Activated CD8-positive, alpha-beta memory T cell treated with anti-CD3 and anti-CD28 coated beads, Interleukin-2, amount 50 U/mL, for 24 hours (primary cell): Measurements from ENCODE around the gene MX2.
"Not testable (repeated sequence)": the region's sequence is repeated elsewhere in the genome, so short reads cannot be mapped to it uniquely, and the experiment has no call there.

Source experiments
- DNase-seq: peaks from one replicate; pipeline ENCODE4 v3.0.0-alpha.2; 2020; ENCODE audit errors: extremely low read depth

Gene MX2

DNA sequence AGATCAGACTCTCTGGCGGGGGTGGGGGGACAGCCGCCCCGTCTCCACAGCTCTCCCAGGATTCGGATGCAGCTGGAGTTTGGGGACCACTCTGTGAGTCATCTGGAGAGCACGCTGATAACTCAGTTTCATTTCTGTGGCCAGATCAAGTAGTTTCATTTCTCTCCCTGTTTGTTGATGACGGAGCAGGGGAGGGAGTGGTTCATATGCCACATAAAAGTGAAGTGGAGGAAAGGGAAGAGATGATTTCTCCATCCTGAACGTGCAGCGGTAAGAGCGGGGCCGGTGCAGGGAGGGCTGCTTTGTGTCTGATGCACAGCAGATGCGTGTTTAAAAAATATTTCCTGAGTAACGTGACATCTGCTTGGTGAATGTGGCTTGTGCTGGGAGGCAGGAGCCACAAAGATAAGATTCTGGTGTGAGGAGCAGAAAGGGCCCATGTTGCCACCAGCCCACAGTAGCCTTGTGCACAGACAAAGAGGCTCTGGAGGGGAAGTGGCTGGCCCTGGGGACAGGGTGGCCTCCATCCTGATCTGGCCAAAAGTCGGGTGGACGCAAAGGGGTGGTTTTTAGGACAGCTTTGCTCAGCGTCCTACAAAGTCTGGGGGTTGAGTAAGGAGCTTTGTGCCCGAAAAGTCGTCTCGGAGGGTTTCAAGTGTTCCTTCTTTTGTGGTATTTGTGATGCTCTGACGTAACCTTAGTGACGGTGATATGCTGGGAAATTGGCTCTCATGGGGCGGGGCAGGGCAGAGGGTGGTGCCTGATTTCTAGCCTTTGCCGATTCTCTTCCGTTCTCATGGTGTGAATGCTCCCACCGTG lies at the start of gene MX2:
Gene MX2, plus strand, starts transcription at position 242 of the 819 bp plus-strand sequence. CDS start 14,880 bp downstream, outside the sequence.
- DNase-seq = peak; percentile 46

DNA sequence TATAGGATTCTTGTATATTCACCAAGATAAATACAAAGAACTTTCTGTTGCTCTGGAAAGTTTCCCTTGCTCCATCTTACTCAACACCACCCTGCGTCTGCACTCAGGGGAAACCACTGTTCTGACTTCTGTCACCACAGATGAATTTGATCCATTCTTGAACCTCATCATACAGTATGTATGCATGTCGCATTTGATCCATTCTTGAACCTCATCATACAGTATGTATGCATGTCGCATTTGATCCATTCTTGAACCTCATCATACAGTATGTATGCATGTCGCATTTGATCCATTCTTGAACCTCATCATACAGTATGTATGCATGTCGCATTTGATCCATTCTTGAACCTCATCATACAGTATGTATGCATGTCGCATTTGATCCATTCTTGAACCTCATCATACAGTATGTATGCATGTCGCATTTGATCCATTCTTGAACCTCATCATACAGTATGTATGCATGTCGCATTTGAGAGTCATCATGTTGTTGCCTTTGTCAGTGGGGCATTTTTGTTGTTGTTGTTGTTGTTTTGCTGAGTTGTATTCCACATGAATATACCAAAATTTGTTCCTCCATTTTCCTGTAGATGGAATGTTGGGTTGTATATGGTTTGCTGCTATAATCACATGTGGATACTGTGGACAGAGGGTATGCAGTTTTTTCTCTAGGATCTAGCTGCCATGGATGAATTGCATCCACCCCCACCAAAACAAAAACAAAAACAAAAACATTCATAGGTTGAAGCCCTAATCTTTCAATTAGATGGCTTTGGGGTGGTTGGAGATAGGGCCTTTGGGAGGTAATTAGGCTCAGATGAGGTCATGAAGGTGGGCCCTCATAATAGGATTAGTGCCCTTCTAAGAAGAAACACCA lies 48.3 kb upstream of the MX2 start:
- DNase-seq = not testable (repeated sequence)

- no peak for DNase-seq
These were observed 46.1 kb upstream of the MX2 start for GRCh38 chr21:41315726-41316125.

DNA sequence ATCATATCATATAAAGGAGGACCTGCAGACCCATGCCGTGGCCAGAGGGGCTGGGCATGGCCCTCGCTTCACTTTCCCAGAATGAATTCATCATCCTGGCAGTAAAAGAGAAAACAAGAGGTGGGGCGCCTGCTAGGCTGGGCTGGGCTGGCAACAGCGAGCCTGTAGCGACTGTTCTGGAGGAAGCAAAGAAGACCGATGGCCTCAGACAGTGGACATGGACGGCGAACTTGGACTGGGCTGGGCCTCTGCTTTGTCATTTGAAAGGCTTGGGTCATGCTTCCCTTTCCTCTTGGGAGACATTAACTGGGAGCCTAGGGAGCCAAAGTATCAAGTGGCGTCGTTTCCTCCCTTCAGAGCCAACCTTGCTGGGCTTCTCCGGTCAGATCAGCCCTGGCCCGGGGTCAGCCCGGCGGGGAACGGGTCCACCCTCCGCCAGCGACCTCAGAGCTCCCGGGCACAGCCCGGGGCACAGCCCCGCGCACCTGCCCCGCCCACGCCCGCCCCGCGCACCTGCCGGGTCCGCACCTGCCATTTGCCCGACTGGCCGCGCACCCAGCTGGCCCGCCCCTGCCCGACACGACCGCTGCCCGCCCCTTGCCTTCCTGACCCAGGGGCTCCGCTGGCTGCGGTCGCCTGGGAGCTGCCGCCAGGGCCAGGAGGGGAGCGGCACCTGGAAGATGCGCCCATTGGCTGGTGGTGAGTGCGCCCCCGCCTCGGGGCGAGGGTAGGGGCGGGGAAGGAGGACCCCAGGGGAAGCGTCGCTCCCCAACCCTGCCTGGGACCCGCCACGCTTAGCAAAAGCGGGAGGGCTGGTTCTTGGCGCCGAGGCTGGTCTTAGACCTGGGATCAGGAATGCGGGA lies 45.4 kb upstream of the MX2 start, which contains the start of gene FAM3B:
Gene FAM3B, plus strand, starts transcription at position 602 of the 863 bp plus-strand sequence. Its CDS starts 79 bp downstream, at position 681.
- no peak for DNase-seq

GRCh38 chr21:41317063-41317392 lies 44.8 kb upstream of the MX2 start:
- DNase-seq = no peak

DNA sequence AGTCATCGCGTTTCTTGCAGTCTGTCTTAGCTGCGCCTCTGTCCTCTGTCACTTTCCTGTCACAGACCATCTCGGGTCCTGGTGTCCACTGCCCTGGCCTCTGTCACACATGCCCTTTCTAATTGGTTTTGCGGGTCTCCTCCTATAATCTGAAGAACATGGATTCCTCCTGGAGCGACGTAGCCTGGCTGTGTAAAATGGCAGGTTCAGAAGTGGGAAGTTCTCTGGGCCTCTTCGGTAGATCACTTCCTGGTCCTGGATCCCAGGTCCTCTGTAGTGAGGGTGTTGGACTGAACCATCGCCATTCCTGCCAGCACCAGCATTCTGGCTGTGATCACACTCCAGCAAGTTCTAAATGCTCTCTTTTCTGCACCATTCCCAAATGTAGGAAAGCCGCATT lies 44.4 kb upstream of the MX2 start:
- no peak for DNase-seq

GRCh38 chr21:41318218-41318617 lies 43.6 kb upstream of the MX2 start:
- no peak for DNase-seq

GRCh38 chr21:41319273-41319672 lies 42.6 kb upstream of the MX2 start:
- no peak for DNase-seq

DNA sequence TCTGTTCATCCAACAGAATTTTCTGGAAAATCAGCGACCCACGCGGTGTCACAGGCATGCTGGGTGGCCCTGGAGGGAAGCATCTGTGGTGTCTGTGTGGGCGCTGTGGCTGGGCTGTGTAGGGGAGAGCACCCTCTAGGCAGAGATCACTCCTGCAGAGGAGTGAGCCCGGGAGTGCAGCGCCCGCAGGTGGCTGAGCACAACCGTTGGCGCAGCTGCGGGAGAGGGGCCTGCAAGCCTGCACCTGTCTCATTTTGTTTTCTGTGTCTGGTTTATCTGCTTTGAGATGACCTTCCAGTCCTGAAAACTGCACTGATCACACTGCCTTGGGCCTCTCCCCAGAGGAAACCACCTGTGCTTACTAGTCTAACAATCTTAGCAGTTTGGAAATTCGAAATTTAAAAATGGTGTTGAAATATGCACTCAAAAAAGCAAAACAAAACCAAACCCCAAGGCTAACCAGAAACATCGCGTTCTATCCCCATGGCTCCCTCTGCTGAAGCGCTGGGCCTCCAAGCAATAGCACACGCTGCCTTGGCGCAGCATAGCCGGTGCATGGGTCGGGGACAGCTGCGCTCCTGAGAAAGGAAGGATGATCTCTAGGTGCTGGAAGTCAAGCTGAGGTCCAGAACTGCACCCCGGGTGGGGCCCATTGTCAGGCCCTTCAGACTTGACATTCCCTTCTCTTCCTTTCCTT lies 40.5 kb upstream of the MX2 start:
- no peak for DNase-seq

DNA sequence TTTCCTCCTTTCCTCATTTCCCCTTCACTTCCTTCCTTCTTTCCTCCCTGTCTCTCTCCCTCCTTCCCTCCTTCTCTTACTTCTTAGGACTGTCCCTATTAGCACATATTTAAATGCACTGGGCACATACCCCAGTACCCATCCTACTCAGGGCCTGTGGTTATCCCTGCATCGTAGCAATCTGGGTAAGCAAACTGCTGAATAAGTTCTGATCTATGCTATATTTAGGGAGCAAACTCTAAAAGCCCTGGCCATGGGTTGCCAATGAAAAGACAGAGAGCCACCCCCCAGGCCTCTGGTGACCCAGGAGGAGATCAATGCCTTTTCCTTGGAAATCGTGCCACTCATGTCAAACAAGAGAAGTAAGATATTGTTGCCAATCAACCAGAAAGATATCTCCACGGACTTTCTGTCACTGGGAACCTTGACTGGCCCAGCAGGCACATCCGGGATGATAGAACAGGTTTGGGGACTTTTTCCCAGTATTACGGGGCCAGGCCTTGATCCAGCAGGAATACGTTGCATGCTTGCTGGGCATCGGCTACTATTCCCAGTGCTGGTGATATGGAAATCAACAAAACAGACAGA lies 39.8 kb upstream of the MX2 start:
- no peak for DNase-seq

DNA sequence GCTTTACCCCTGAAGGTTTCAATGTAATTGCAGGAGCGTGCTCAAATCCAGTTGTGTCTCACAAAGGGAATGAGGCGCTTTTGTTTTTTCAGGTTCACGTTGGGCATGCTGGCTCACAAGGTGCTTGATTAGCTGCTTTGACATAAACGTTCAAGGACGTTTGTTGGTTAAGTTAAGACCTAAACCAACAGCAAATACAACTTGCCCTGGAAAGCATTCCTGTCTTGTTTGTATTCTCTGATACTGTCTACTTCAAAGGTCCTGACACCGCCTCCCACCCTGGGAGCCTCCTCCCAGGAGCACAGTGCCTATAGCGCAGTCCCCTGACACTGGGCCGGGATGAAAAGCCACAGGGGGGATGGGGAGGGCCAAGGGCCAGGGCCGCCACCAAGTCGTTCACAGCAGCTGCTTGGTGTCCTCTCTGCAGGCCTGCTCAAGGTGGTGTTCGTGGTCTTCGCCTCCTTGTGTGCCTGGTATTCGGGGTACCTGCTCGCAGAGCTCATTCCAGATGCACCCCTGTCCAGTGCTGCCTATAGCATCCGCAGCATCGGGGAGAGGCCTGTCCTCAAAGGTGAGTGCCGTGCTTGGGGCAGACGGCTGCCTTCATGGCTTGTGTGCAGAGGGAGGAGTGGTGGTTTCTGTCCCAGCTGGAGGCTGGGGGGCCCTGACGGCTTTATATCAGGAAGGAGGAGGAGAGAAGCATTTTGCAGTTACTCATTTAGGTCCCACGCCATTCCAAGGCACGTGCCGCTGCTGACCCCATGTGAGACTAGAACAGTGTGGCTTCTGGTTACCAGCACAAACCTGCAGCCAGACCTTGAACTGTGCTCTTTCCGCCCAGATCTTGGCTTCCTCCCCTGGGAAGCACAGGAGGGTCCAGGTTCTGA lies 39.1 kb upstream of the MX2 start:
- DNase-seq = no peak

DNA sequence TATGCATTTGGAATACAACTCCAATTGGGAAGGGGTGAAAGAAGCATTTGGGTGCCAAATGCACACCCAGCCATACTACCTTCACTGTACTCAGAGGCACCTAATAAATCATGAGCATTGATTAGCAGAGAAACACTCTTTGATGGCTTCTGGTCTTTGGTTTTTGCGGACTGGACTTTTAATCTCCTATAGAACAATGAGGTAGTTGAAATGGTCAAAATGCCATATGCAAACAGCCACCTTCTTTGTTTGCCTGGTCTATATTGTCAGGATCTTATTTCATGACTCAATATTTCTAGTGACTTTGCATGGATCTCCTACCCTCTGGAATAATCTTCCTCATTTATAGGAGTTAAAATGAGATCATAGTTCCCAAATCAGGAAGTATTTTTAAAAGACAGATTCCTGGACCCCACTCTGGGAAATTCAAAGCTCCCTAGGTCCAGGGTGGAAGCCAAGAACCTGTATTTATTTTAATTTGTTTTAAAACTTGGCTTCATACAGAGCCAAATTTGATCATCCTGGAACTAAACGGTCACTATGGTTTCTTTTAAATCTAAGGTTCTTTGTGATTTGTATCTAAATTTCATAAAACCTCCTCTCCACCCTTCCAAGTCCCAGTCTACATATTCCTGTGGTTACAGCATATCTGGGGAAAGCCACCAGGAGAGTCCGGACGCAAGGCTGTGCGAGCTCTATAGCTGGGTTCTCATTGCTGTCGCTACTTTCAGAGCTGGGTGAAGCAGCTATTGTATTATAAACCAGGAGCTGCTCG lies 36.5 kb upstream of the MX2 start:
- DNase-seq = no peak

DNA sequence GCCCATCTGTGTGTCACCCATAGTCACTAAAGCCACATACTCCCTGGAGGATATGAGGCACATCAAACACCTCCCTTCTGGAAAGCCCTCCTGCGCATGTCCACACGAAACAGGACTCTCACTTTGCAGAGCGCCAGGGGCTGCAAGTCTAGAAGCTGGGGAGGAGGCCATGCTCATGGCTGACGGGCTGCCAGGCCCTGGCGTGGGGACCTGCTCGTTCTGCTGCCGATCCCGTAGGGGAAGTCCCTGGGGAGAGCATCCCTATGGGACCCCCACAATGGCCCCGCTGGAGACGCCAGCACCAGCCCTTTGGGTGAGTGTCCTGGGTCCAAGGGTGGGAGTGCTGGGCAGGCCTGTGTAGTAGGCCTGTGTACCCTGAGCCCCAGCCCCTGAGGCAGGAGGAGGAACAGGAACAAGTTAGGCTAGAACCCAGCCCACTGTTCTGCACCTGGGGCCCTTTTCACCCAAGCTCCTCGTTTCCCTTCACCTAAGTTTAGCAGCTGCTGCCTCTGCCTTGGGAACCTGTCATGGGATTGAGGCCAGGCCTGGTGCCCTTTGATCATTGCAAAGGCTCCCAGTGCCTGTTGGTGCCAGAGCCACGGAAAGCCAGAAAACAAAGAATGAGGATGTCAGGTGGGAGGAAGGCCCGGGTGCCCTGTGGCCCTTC lies 35.3 kb upstream of the MX2 start:
- no peak for DNase-seq

DNA sequence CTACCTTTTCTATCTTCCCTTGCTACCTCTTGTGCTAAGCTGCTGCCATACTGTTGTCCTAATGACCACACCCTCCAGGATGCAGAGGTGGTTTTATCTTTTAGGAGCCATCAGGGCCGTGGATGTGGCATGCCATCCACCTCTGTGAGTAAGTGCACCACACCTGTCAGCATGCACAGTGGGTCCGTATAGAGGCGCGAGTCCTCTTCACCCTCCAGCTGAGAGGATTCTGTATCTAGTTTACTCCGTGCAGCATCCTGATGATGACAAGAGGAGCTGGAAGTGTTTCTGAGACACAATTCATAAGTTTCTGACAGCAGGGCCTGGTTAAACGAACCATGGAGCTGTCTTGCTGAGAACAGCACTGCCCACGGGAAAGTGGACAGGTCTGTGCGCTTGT lies 34.1 kb upstream of the MX2 start:
- DNase-seq = no peak

DNA sequence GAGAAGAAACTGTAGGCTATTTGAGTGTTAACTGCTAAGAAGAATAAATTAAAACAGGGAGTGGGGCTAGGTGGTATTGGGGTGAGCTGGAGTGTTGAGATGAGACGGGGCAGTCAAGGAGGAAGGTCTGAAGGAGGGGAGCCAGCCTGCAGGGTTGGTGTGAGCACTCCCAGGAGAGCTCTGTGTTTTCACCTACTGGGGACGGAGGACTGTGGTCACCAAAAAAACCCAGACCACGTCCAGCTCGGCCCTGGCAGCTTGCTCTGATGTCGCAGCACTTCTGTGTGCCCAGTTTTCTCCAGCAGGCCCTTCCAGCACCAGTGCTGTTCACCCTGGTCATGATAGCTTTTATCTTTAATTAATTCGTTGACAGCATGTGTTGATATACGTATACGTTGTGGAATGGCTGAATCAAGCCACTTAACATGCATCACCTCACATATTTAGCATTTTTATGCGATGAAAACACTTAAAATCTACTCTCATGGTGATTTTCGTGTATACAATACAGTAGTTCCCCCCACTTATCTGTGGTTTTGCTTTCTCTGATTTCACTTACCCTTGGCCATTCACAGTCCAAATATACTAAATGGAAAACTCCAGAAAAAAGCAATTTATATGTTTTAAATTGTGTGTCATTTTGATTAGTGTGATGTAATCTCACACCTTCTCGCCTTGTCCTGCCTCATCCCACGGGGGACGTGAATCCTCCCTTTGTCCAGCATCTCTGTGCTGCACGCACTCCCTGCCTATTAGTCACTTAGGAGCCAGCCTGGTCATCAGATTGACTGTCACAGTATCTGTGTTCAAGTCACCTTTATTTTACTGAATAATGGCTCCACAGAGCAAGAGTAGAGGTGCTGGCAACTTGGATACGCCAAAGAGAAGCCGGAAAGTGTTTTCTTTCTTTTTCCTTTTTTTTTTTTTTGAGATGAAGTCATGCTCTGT lies 32.9 kb upstream of the MX2 start:
- no peak for DNase-seq

DNA sequence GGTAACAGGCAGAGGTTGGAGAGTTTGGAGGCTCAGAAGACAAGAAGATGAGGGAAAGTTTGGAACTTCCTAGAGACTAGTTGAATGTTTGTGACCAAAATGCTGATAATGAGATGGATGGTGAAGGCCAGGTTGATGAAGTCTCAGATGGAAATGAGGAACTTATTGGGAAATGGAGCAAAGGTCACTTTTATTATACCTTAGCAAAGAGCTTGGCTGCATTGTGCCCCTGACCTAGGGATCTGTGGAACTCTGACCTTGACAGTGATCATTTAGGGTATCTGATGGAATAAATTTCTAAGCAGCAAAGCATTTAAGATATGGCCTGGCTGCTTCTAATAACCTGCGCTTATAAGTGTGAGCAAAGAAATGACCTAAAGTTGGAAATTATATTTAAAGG lies 28.1 kb upstream of the MX2 start:
- no peak for DNase-seq

DNA sequence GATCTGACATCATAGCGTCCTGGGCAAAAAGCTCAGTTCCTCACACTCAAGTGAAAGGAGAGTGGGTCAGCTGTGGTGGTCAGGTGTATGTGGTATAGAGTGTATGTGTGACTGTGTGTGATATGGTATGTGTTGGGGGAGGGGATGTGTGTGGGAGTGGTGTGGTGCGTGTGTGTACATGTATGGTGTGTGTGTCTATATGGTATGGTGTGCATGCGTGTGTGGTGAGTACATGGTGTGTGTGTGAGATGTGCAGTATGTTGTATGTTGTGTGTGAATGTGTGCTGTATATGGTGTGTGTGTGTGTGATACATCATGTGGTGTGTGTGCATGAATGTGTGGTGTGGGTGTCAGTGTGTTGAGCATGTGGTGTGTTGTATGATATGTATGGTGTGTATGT lies 24.3 kb upstream of the MX2 start:
- DNase-seq = no peak
